WTC11 (cell line): Measurements from ENCODE around the gene IVL. TPM values are rescaled to one million over a fixed set of nuclear protein-coding genes. Genes with fewer than 3 reads are reported as not detected.

Experiments used
- ATAC-seq: fragments of 200-7000 bp; cut with Tn5 transposase; 2 replicates; pipeline ENCODE4 v1.10.0; 2021; ENCODE audit warnings: mild to moderate bottlenecking, moderate library complexity
- CTCF ChIA-PET: fragments of 300-600 bp; sonication (Branson Sonifier 250); formaldehyde crosslinking; loops from one replicate; lab custom pipeline; 2021; ENCODE audit warnings: antibody characterized with exemption; lab: Charles Lee
- POLR2A ChIA-PET: fragments of 350-600 bp; sonication (Branson Sonifier 250); formaldehyde crosslinking; loops from one replicate; lab custom pipeline; 2021; ENCODE audit warnings: antibody characterized with exemption; lab: Charles Lee
- DNase-seq: peaks from one replicate; pipeline ENCODE4 v3.0.0; 2021; ENCODE audit warnings: low spot score
- H3K27ac Mint-ChIP-seq: 2 replicates; pipeline ENCODE4 v1.8.0; 2021; ENCODE audit warnings: mixed read lengths
- H3K27me3 Mint-ChIP-seq: 2 replicates; pipeline ENCODE4 v1.8.0; 2021; ENCODE audit warnings: low read depth, mild to moderate bottlenecking, moderate library complexity, mixed read lengths
- H3K36me3 Mint-ChIP-seq: 2 replicates; pipeline ENCODE4 v1.8.0; 2021; ENCODE audit warnings: mixed read lengths
- H3K4me1 Mint-ChIP-seq: 2 replicates; pipeline ENCODE4 v1.8.0; 2022; ENCODE audit warnings: mixed read lengths
- H3K4me3 Mint-ChIP-seq: 2 replicates; pipeline ENCODE4 v1.8.0; 2021; ENCODE audit warnings: mild to moderate bottlenecking, moderate library complexity, mixed read lengths
- H3K9me3 Mint-ChIP-seq: 2 replicates; pipeline ENCODE4 v1.8.0; 2021; ENCODE audit warnings: mixed read lengths
- CREB1 ChIP-seq: sonication (generic); formaldehyde crosslinking; IDR thresholded peaks from 2 replicates; pipeline ENCODE4 v1.8.0; 2023; ENCODE audit warnings: mild to moderate bottlenecking, missing genetic modification reagents
- CREM ChIP-seq: sonication (generic); formaldehyde crosslinking; IDR thresholded peaks from 2 replicates; pipeline ENCODE4 v1.8.1; 2022; ENCODE audit warnings: mild to moderate bottlenecking, missing genetic modification reagents, moderate library complexity
- GABPB1 ChIP-seq: sonication (generic); formaldehyde crosslinking; IDR thresholded peaks from 2 replicates; pipeline ENCODE4 v1.8.1; 2023; ENCODE audit warnings: mild to moderate bottlenecking, missing genetic modification reagents
- NFYB ChIP-seq: sonication (generic); formaldehyde crosslinking; conservative IDR thresholded peaks from 2 replicates; pipeline ENCODE4 v1.8.0; 2022; ENCODE audit warnings: low read depth, missing genetic modification reagents
- NR3C1 ChIP-seq: sonication (generic); formaldehyde crosslinking; conservative IDR thresholded peaks from 2 replicates; pipeline ENCODE4 v1.8.1; 2023; ENCODE audit warnings: low read depth, mild to moderate bottlenecking, missing genetic modification reagents
- PRRX2 ChIP-seq: fragments of 250-450 bp; sonication (Bioruptor Pico); IDR thresholded peaks from 2 replicates; pipeline ENCODE4 v1.8.0; 2021; ENCODE audit warnings: mild to moderate bottlenecking
- RELA ChIP-seq: sonication (generic); formaldehyde crosslinking; IDR thresholded peaks from 2 replicates; pipeline ENCODE4 v1.8.1; 2022; ENCODE audit warnings: missing genetic modification reagents, mild to moderate bottlenecking, borderline replicate concordance
- SOX15 ChIP-seq: fragments of 250-450 bp; sonication (Bioruptor Pico); IDR thresholded peaks from 2 replicates; pipeline ENCODE4 v1.9.0; 2021; ENCODE audit warnings: mild to moderate bottlenecking
- TEAD4 ChIP-seq: sonication (generic); formaldehyde crosslinking; IDR thresholded peaks from 2 replicates; pipeline ENCODE4 v1.8.0; 2022; ENCODE audit warnings: mild to moderate bottlenecking, missing genetic modification reagents
- ZNF396 ChIP-seq: fragments of 250-450 bp; sonication (Bioruptor Pico); IDR thresholded peaks from 2 replicates; pipeline ENCODE4 v1.8.0; 2021; ENCODE audit warnings: mild to moderate bottlenecking, moderate library complexity, borderline replicate concordance
- ZNF671 ChIP-seq: fragments of 250-450 bp; sonication (Bioruptor Pico); IDR thresholded peaks from 2 replicates; pipeline ENCODE4 v1.8.0; 2021; ENCODE audit warnings: mild to moderate bottlenecking
- total RNA-seq: library from RNA; stranded (reverse); gene quantifications from 3 replicates; pipeline ENCODE4 v1.2.3, GENCODE V29; 2021
- TF ChIP-seq, protein P1 (sequence below): sonication (generic); formaldehyde crosslinking; IDR thresholded peaks from 2 replicates; pipeline ENCODE4 v1.8.1; 2023; ENCODE audit warnings: mild to moderate bottlenecking, missing genetic modification reagents, moderate library complexity
- TF ChIP-seq, protein P2 (sequence below): sonication (generic); formaldehyde crosslinking; IDR thresholded peaks from 2 replicates; pipeline ENCODE4 v1.8.0; 2022; ENCODE audit warnings: missing genetic modification reagents
- TF ChIP-seq, protein P3 (sequence below): sonication (generic); formaldehyde crosslinking; IDR thresholded peaks from 2 replicates; pipeline ENCODE4 v1.8.1; 2023; ENCODE audit warnings: mild to moderate bottlenecking, missing genetic modification reagents
- TF ChIP-seq, protein P4 (sequence below): sonication (generic); formaldehyde crosslinking; IDR thresholded peaks from 2 replicates; pipeline ENCODE4 v1.8.0; 2022; ENCODE audit warnings: mild to moderate bottlenecking, missing genetic modification reagents
- TF ChIP-seq, protein P5 (sequence below): fragments of 250-450 bp; sonication (Bioruptor Pico); IDR thresholded peaks from 2 replicates; pipeline ENCODE4 v1.9.0; 2021; ENCODE audit warnings: mild to moderate bottlenecking, borderline replicate concordance

IVL gene
- total RNA-seq, 1 experiment from 2014 or later, result not detected

DNA sequence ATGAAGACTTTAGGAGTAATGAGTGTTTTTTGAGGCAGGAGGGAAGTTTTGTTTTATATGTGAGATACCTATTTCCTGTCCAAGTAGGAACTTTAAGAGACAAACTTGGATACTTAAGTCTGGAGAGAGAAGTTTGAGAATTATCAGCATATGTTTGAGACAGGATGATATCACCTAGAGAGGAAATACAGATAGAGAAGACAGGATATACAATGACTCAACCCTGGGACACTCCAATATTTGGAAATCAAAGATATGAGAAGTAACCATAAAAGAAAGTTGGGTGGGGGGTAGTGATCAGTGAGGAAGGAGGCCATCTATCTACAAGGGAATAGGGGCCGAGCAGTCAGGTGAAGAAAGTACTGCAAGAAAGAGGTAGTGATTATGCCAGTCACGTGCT, 42.0 kb upstream of the IVL start:
- H3K4me3 Mint-ChIP-seq, result no peak overlapping the region
- peaks cover 11% of the 10 kb centered on the region for H3K36me3 Mint-ChIP-seq
- ChIA-PET POLR2A (no interaction called here), CTCF (no interaction called here)
- no peaks in the 10 kb centered on the region for H3K4me1 Mint-ChIP-seq
- DNase-seq, result no peak
- TF ChIP-seq TEAD4 (CRISPR knock-in tag) (no peak), NFYB (CRISPR knock-in tag) (no peak), NR3C1 (CRISPR knock-in tag) (no peak), PRRX2 (CRISPR knock-in tag) (no peak), CREM (no peak), RELA (CRISPR knock-in tag) (no peak), ZNF671 (no peak), ZNF396 (CRISPR knock-in tag) (no peak), GABPB1 (CRISPR knock-in tag) (no peak), CREB1 (no peak), SOX15 (CRISPR knock-in tag) (no peak)
- TF ChIP-seq, protein P1, sequence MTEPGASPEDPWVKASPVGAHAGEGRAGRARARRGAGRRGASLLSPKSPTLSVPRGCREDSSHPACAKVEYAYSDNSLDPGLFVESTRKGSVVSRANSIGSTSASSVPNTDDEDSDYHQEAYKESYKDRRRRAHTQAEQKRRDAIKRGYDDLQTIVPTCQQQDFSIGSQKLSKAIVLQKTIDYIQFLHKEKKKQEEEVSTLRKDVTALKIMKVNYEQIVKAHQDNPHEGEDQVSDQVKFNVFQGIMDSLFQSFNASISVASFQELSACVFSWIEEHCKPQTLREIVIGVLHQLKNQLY (CRISPR knock-in tag), result no peak
- TF ChIP-seq, protein P2, sequence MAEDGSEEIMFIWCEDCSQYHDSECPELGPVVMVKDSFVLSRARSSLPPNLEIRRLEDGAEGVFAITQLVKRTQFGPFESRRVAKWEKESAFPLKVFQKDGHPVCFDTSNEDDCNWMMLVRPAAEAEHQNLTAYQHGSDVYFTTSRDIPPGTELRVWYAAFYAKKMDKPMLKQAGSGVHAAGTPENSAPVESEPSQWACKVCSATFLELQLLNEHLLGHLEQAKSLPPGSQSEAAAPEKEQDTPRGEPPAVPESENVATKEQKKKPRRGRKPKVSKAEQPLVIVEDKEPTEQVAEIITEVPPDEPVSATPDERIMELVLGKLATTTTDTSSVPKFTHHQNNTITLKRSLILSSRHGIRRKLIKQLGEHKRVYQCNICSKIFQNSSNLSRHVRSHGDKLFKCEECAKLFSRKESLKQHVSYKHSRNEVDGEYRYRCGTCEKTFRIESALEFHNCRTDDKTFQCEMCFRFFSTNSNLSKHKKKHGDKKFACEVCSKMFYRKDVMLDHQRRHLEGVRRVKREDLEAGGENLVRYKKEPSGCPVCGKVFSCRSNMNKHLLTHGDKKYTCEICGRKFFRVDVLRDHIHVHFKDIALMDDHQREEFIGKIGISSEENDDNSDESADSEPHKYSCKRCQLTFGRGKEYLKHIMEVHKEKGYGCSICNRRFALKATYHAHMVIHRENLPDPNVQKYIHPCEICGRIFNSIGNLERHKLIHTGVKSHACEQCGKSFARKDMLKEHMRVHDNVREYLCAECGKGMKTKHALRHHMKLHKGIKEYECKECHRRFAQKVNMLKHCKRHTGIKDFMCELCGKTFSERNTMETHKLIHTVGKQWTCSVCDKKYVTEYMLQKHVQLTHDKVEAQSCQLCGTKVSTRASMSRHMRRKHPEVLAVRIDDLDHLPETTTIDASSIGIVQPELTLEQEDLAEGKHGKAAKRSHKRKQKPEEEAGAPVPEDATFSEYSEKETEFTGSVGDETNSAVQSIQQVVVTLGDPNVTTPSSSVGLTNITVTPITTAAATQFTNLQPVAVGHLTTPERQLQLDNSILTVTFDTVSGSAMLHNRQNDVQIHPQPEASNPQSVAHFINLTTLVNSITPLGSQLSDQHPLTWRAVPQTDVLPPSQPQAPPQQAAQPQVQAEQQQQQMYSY (CRISPR knock-in tag), result no peak
- TF ChIP-seq, protein P3, sequence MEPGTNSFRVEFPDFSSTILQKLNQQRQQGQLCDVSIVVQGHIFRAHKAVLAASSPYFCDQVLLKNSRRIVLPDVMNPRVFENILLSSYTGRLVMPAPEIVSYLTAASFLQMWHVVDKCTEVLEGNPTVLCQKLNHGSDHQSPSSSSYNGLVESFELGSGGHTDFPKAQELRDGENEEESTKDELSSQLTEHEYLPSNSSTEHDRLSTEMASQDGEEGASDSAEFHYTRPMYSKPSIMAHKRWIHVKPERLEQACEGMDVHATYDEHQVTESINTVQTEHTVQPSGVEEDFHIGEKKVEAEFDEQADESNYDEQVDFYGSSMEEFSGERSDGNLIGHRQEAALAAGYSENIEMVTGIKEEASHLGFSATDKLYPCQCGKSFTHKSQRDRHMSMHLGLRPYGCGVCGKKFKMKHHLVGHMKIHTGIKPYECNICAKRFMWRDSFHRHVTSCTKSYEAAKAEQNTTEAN, result no peak
- TF ChIP-seq, protein P4, sequence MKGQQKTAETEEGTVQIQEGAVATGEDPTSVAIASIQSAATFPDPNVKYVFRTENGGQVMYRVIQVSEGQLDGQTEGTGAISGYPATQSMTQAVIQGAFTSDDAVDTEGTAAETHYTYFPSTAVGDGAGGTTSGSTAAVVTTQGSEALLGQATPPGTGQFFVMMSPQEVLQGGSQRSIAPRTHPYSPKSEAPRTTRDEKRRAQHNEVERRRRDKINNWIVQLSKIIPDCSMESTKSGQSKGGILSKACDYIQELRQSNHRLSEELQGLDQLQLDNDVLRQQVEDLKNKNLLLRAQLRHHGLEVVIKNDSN (CRISPR knock-in tag), result no peak
- TF ChIP-seq, protein P5, sequence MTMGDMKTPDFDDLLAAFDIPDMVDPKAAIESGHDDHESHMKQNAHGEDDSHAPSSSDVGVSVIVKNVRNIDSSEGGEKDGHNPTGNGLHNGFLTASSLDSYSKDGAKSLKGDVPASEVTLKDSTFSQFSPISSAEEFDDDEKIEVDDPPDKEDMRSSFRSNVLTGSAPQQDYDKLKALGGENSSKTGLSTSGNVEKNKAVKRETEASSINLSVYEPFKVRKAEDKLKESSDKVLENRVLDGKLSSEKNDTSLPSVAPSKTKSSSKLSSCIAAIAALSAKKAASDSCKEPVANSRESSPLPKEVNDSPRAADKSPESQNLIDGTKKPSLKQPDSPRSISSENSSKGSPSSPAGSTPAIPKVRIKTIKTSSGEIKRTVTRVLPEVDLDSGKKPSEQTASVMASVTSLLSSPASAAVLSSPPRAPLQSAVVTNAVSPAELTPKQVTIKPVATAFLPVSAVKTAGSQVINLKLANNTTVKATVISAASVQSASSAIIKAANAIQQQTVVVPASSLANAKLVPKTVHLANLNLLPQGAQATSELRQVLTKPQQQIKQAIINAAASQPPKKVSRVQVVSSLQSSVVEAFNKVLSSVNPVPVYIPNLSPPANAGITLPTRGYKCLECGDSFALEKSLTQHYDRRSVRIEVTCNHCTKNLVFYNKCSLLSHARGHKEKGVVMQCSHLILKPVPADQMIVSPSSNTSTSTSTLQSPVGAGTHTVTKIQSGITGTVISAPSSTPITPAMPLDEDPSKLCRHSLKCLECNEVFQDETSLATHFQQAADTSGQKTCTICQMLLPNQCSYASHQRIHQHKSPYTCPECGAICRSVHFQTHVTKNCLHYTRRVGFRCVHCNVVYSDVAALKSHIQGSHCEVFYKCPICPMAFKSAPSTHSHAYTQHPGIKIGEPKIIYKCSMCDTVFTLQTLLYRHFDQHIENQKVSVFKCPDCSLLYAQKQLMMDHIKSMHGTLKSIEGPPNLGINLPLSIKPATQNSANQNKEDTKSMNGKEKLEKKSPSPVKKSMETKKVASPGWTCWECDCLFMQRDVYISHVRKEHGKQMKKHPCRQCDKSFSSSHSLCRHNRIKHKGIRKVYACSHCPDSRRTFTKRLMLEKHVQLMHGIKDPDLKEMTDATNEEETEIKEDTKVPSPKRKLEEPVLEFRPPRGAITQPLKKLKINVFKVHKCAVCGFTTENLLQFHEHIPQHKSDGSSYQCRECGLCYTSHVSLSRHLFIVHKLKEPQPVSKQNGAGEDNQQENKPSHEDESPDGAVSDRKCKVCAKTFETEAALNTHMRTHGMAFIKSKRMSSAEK, result no peak
- no peak overlapping the region for H3K27ac Mint-ChIP-seq
- peaks cover 23% of the 10 kb centered on the region for H3K9me3 Mint-ChIP-seq
- ATAC-seq, result no peak
- H3K27me3 Mint-ChIP-seq, result peaks cover 4% of the 10 kb centered on the region
